ENCODE measurements around the gene AMPD1.

AMPD1 gene

GRCh38 chr1:114627107-114627506 is 68.2 kb downstream of the AMPD1 start:
- DNase-seq: no peak

- no peak for DNase-seq
These were observed 72.0 kb downstream of the AMPD1 start for GRCh38 chr1:114623364-114623763.

Data from SHP77 (cell line).